Thyroid gland (tissue), 4 donors: ENCODE results near the gene SVOP. TPM values are rescaled to one million over a fixed set of nuclear protein-coding genes. Genes with fewer than 3 reads are reported as not detected.

Experiments
- DNase-seq, 2 donors: peaks; one replicate each; pipeline ENCODE4 v3.0.0-alpha.2; 2019
- H3K27ac ChIP-seq, 3 donors: fragments of 200-600 bp; sonication (generic); 1 replicate in 2 of 3; 2 replicates in 1 of 3; pipeline ENCODE4 v1.5.1; 2016 to 2019; ENCODE audit warnings: mild to moderate bottlenecking in 1 of 3, moderate library complexity in 1 of 3
- H3K27me3 ChIP-seq: fragments of 200-600 bp; sonication (generic); one replicate; pipeline ENCODE4 v1.5.1; 2019
- H3K36me3 ChIP-seq, 2 donors: fragments of 200-600 bp; sonication (generic); one replicate each; pipeline ENCODE4 v1.5.1; 2016 to 2019
- H3K4me1 ChIP-seq, 2 donors: fragments of 200-600 bp; sonication (generic); one replicate each; pipeline ENCODE4 v1.5.1; 2017 to 2019
- H3K4me3 ChIP-seq, 3 donors: fragments of 200-600 bp; sonication (generic); replicated peaks in 1 of 3; 1 replicate in 2 of 3; 2 replicates in 1 of 3; pipeline ENCODE4 v1.5.1; 2016; ENCODE audit warnings: mild to moderate bottlenecking in 1 of 3
- H3K9me3 ChIP-seq: fragments of 200-600 bp; sonication (generic); one replicate; pipeline ENCODE4 v1.5.1; 2017
- POLR2A ChIP-seq, 2 donors: fragments of 450-650 bp; IDR thresholded peaks; one replicate each; pipeline ENCODE4 v1.6.1; 2017; ENCODE audit warnings: antibody characterized with exemption in 2 of 2, mild to moderate bottlenecking in 2 of 2, moderate library complexity in 1 of 2
- WGBS, 2 donors: methylation state at CpG; one replicate each; pipeline ENCODE4 v1.1.5; 2017; 5-methylcytosine and 5-hydroxymethylcytosine counted together
- intact Hi-C: fragments of 100-400 bp; cut with DNase I; formaldehyde crosslinking; loops from one replicate; pipeline ENCODE4 v1.15.1; 2023
- total RNA-seq, 4 donors: library from RNA; depleted of rRNA; stranded (reverse); fragments of >200 nt; gene quantifications; one replicate each; pipeline ENCODE4 v1.2.3, GENCODE V29; 2016
- TF ChIP-seq, protein P1 (sequence below), 6 experiments: fragments of 200-600 bp in 3 of 6; fragments of 450-650 bp in 3 of 6; sonication (generic) in 3 of 6; IDR thresholded peaks; one replicate each; pipeline ENCODE4 v1.5.1; 2016 to 2019; ENCODE audit warnings: antibody characterized with exemption in 6 of 6, mild to moderate bottlenecking in 2 of 6, inconsistent platforms in 1 of 6, moderate library complexity in 1 of 6

SVOP gene
- total RNA-seq, 4 donors from 2014 or later, result not detected

GRCh38 chr12:108930756-108931155 is 90.1 kb downstream of the SVOP start:
- TF ChIP-seq, protein P1, sequence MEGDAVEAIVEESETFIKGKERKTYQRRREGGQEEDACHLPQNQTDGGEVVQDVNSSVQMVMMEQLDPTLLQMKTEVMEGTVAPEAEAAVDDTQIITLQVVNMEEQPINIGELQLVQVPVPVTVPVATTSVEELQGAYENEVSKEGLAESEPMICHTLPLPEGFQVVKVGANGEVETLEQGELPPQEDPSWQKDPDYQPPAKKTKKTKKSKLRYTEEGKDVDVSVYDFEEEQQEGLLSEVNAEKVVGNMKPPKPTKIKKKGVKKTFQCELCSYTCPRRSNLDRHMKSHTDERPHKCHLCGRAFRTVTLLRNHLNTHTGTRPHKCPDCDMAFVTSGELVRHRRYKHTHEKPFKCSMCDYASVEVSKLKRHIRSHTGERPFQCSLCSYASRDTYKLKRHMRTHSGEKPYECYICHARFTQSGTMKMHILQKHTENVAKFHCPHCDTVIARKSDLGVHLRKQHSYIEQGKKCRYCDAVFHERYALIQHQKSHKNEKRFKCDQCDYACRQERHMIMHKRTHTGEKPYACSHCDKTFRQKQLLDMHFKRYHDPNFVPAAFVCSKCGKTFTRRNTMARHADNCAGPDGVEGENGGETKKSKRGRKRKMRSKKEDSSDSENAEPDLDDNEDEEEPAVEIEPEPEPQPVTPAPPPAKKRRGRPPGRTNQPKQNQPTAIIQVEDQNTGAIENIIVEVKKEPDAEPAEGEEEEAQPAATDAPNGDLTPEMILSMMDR (IDR thresholded peaks at IDR 0.05), result no peak
- no peak for TF ChIP-seq POLR2A (IDR thresholded peaks at IDR 0.05)
- no peak for DNase-seq
- H3K36me3 ChIP-seq, result no peaks in the 10 kb centered on the region
- intact Hi-C loops, result no loop called here
- no peaks in the 10 kb centered on the region for H3K9me3 ChIP-seq
- H3K27me3 ChIP-seq, result no peaks in the 10 kb centered on the region
- 88 to 98% methylated on average over 3 of the region's 3 CpGs for WGBS, 2 donors
- H3K27ac ChIP-seq, result no peak overlapping the region
- H3K4me3 ChIP-seq, result no peak overlapping the region
- H3K4me1 ChIP-seq, result no peaks in the 10 kb centered on the region

GRCh38 chr12:108930155-108930554 is 90.7 kb downstream of the SVOP start:
- no peaks in the 10 kb centered on the region for H3K9me3 ChIP-seq
- no peaks in the 10 kb centered on the region for H3K36me3 ChIP-seq
- no peaks in the 10 kb centered on the region for H3K4me1 ChIP-seq
- DNase-seq, result no peak
- no peak for TF ChIP-seq POLR2A (IDR thresholded peaks at IDR 0.05)
- TF ChIP-seq, protein P1 (IDR thresholded peaks at IDR 0.05), result no peak
- intact Hi-C loops, result no loop called here
- no peak overlapping the region for H3K27ac ChIP-seq
- WGBS, 2 donors, result 68 to 84% methylated on average over 5 of the region's 5 CpGs
- H3K27me3 ChIP-seq, result no peaks in the 10 kb centered on the region
- no peak overlapping the region for H3K4me3 ChIP-seq

DNA sequence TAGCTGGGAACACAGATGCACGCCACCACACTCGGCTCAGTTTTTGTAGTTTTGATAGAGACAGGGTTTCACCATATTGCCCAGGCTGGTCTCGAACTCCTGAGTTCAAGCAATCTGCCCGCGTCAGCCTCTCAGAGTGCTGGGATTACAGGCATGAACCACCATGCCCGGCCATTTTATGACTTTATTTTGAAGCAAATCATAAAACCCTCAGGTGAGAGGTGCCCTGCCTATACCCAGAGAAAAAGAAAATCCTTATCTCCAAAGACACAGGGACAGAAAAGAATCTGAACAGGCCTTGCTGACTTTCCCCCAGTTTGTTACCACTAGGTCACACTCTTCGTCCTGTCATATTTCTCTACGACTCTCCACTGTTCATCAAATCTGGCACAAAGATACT is 92.2 kb downstream of the SVOP start:
- no peak for DNase-seq
- Histone ChIP-seq H3K27me3 (no peaks in the 10 kb centered on the region), H3K27ac (no peak overlapping the region), H3K36me3 (no peaks in the 10 kb centered on the region), H3K4me3 (no peak overlapping the region), H3K9me3 (no peaks in the 10 kb centered on the region), H3K4me1 (no peaks in the 10 kb centered on the region)
- TF ChIP-seq, protein P1 (IDR thresholded peaks at IDR 0.05), result no peak
- TF ChIP-seq POLR2A (IDR thresholded peaks at IDR 0.05), result no peak
- WGBS, 2 donors, result 86 to 93% methylated on average over 8 of the region's 8 CpGs
- intact Hi-C loops, result no loop called here

- DNase-seq, result no peak
- H3K9me3 ChIP-seq, result no peaks in the 10 kb centered on the region
- H3K27me3 ChIP-seq, result no peaks in the 10 kb centered on the region
- H3K27ac ChIP-seq, result no peak overlapping the region
- intact Hi-C loops, result no loop called here
- no peaks in the 10 kb centered on the region for H3K4me1 ChIP-seq
- WGBS, 2 donors, result 91% methylated on average over 3 of the region's 3 CpGs
- no peak overlapping the region for H3K4me3 ChIP-seq
- H3K36me3 ChIP-seq, result no peaks in the 10 kb centered on the region
- TF ChIP-seq POLR2A (IDR thresholded peaks at IDR 0.05), result no peak
- TF ChIP-seq, protein P1 (IDR thresholded peaks at IDR 0.05), result no peak
Observed at GRCh38 chr12:108922918-108923317, 98.0 kb downstream of the SVOP start.

- H3K27ac ChIP-seq, result no peak overlapping the region
- WGBS, 2 donors, result 65% methylated on average over 3 of the region's 3 CpGs
- no peaks in the 10 kb centered on the region for H3K4me1 ChIP-seq
- H3K36me3 ChIP-seq, result no peaks in the 10 kb centered on the region
- no peaks in the 10 kb centered on the region for H3K27me3 ChIP-seq
- no peak overlapping the region for H3K4me3 ChIP-seq
- no peak for DNase-seq
- TF ChIP-seq, protein P1 (IDR thresholded peaks at IDR 0.05), result no peak
- no peak for TF ChIP-seq POLR2A (IDR thresholded peaks at IDR 0.05)
- intact Hi-C loops, result no loop called here
- no peaks in the 10 kb centered on the region for H3K9me3 ChIP-seq
Observed at GRCh38 chr12:108921946-108922345, 98.9 kb downstream of the SVOP start.
